HG02852 (cell line): ENCODE measurements around the gene SRPK2.
"Not testable (repeated sequence)": the region's sequence is repeated elsewhere in the genome, so short reads cannot be mapped to it uniquely, and the experiment has no call there.

Experiments used
- ATAC-seq: cut with Tn5 transposase; IDR thresholded peaks from one replicate; pipeline ENCODE4 v1.9.1; 2021; ENCODE audit warnings: mild to moderate bottlenecking, moderate library complexity; ENCODE audit not compliant: unreplicated experiment

The SRPK2 gene

GRCh38 chr7:105377903-105378302 is 10.8 kb downstream of the SRPK2 start:
- ATAC-seq = no peak

GRCh38 chr7:105376908-105377533 is 11.7 kb downstream of the SRPK2 start:
- ATAC-seq = no peak

- ATAC-seq = no peak
Measured at GRCh38 chr7:105369944-105370343, 18.8 kb downstream of the SRPK2 start.

GRCh38 chr7:105367458-105367857 is 21.3 kb downstream of the SRPK2 start:
- no peak for ATAC-seq

GRCh38 chr7:105365541-105366534 is 22.9 kb downstream of the SRPK2 start:
- no peak for ATAC-seq

GRCh38 chr7:105364684-105365083 is 24.0 kb downstream of the SRPK2 start:
- ATAC-seq = no peak

GRCh38 chr7:105363657-105364056 is 25.1 kb downstream of the SRPK2 start:
- not testable (repeated sequence) for ATAC-seq

GRCh38 chr7:105362685-105363084 is 26.0 kb downstream of the SRPK2 start:
- ATAC-seq = not testable (repeated sequence)

- not testable (repeated sequence) for ATAC-seq
Measured at GRCh38 chr7:105361995-105362394, 26.7 kb downstream of the SRPK2 start.

GRCh38 chr7:105360149-105360548 is 28.6 kb downstream of the SRPK2 start:
- ATAC-seq = not testable (repeated sequence)

- no peak for ATAC-seq
Measured at GRCh38 chr7:105355701-105356100, 33.0 kb downstream of the SRPK2 start.

GRCh38 chr7:105354383-105354782 is 34.3 kb downstream of the SRPK2 start:
- ATAC-seq = no peak

- ATAC-seq = no peak
Measured at GRCh38 chr7:105353752-105354328, 34.9 kb downstream of the SRPK2 start.

- no peak for ATAC-seq
Measured at GRCh38 chr7:105352901-105353668, 35.6 kb downstream of the SRPK2 start.

- peak; percentile 91 for ATAC-seq
Measured at GRCh38 chr7:105352018-105352612, 36.6 kb downstream of the SRPK2 start.

GRCh38 chr7:105350906-105351305 is 37.8 kb downstream of the SRPK2 start:
- ATAC-seq = no peak

GRCh38 chr7:105348177-105348576 is 40.5 kb downstream of the SRPK2 start:
- ATAC-seq = not testable (repeated sequence)

- no peak for ATAC-seq
Measured at GRCh38 chr7:105346593-105347322, 42.0 kb downstream of the SRPK2 start.

- ATAC-seq = no peak
Measured at GRCh38 chr7:105346138-105346537, 42.6 kb downstream of the SRPK2 start.

- no peak for ATAC-seq
Measured at GRCh38 chr7:105345725-105346124, 43.0 kb downstream of the SRPK2 start.
